Trophoblast cell (in vitro differentiated cells and primary cell): ENCODE measurements around the gene CACNB3.
"Not testable (repeated sequence)": the region's sequence is repeated elsewhere in the genome, so short reads cannot be mapped to it uniquely, and the experiment has no call there.

Experiments used
- DNase-seq, 2 donors: peaks; one replicate each; pipeline ENCODE4 v3.0.0-alpha.2; 2016
- H2AFZ ChIP-seq: 2 replicates; pipeline ENCODE4 v1.6.1; 2013; ENCODE audit warnings: low read length, moderate library complexity, mild to moderate bottlenecking; ENCODE audit not compliant: insufficient read depth, poor library complexity
- H2AK5ac ChIP-seq: 2 replicates; pipeline ENCODE4 v1.6.1; 2013; ENCODE audit warnings: mild to moderate bottlenecking, low read length
- H2BK120ac ChIP-seq: 2 replicates; pipeline ENCODE4 v1.6.1; 2013; ENCODE audit warnings: low read length, mild to moderate bottlenecking, moderate library complexity; ENCODE audit not compliant: insufficient read depth, poor library complexity
- H2BK12ac ChIP-seq: 2 replicates; pipeline ENCODE4 v1.6.1; 2013; ENCODE audit warnings: mild to moderate bottlenecking, low read length, moderate library complexity
- H2BK5ac ChIP-seq: 2 replicates; pipeline ENCODE4 v1.6.1; 2013; ENCODE audit warnings: low read length, low read depth, moderate library complexity, mild to moderate bottlenecking; ENCODE audit not compliant: poor library complexity
- H3K14ac ChIP-seq: 2 replicates; pipeline ENCODE4 v1.6.1; 2013; ENCODE audit warnings: mild to moderate bottlenecking, low read length
- H3K18ac ChIP-seq: 2 replicates; pipeline ENCODE4 v1.6.1; 2013; ENCODE audit warnings: mild to moderate bottlenecking, low read length
- H3K23ac ChIP-seq: 2 replicates; pipeline ENCODE4 v1.6.1; 2013; ENCODE audit warnings: low read length
- H3K27ac ChIP-seq: 2 replicates; pipeline ENCODE4 v1.5.1; 2013; ENCODE audit warnings: low read depth, mild to moderate bottlenecking, inconsistent platforms, low read length, moderate library complexity
- H3K27me3 ChIP-seq: 2 replicates; pipeline ENCODE4 v1.6.1; 2013; ENCODE audit warnings: inconsistent platforms, mild to moderate bottlenecking, low read length, moderate library complexity; ENCODE audit not compliant: insufficient read depth
- H3K36me3 ChIP-seq, 2 experiments: 1 replicate in 1 of 2; 2 replicates in 1 of 2; pipeline ENCODE4 v1.6.1; 2013; ENCODE audit warnings: low read length in 2 of 2, mild to moderate bottlenecking in 2 of 2, moderate library complexity in 1 of 2; ENCODE audit not compliant: insufficient read depth in 2 of 2, control insufficient read depth in 1 of 2
- H3K4ac ChIP-seq: 2 replicates; pipeline ENCODE4 v1.6.1; 2013; ENCODE audit warnings: low read depth, mild to moderate bottlenecking, low read length, moderate library complexity
- H3K4me1 ChIP-seq, 2 experiments: 1 replicate in 1 of 2; 2 replicates in 1 of 2; pipeline ENCODE4 v1.6.1; 2013; ENCODE audit warnings: low read length in 2 of 2, mild to moderate bottlenecking in 2 of 2, moderate library complexity in 1 of 2; ENCODE audit not compliant: insufficient read depth in 2 of 2, control insufficient read depth in 1 of 2
- H3K4me2 ChIP-seq: 2 replicates; pipeline ENCODE4 v1.6.1; 2013; ENCODE audit warnings: inconsistent platforms, mild to moderate bottlenecking, low read length, moderate library complexity
- H3K4me3 ChIP-seq: 2 replicates; pipeline ENCODE4 v1.5.1; 2013; ENCODE audit warnings: mild to moderate bottlenecking, low read depth, low read length, inconsistent platforms
- H3K79me1 ChIP-seq: one replicate; pipeline ENCODE4 v1.6.1; 2013; ENCODE audit warnings: low read length
- H3K79me2 ChIP-seq: 2 replicates; pipeline ENCODE4 v1.6.1; 2013; ENCODE audit warnings: low read length, mild to moderate bottlenecking; ENCODE audit not compliant: control insufficient read depth, insufficient read depth, poor library complexity
- H3K9ac ChIP-seq: 2 replicates; pipeline ENCODE4 v1.6.1; 2013; ENCODE audit warnings: mild to moderate bottlenecking, low read length
- H3K9me3 ChIP-seq: 2 replicates; pipeline ENCODE4 v1.6.1; 2013; ENCODE audit warnings: low read depth, mild to moderate bottlenecking, control low read depth, inconsistent platforms, low read length; ENCODE audit not compliant: insufficient read depth
- H4K12ac ChIP-seq: 2 replicates; pipeline ENCODE4 v1.6.1; 2013; ENCODE audit warnings: low read depth, mild to moderate bottlenecking, low read length, moderate library complexity
- H4K8ac ChIP-seq: 2 replicates; pipeline ENCODE4 v1.6.1; 2013; ENCODE audit warnings: low read depth, mild to moderate bottlenecking, low read length, moderate library complexity
- H4K91ac ChIP-seq: one replicate; pipeline ENCODE4 v1.6.1; 2013; ENCODE audit warnings: low read depth, mild to moderate bottlenecking, low read length, moderate library complexity
- WGBS: extraction: QIAGEN DNeasy Blood & Tissue Kit; methylation state at CpG from one replicate; pipeline ENCODE4 v1.1.7; 2013; ENCODE audit warnings: missing lambda C conversion rate; ENCODE audit not compliant: insufficient read length, insufficient coverage; ENCODE audit errors: extremely low coverage; 5-methylcytosine and 5-hydroxymethylcytosine counted together

The CACNB3 gene

DNA sequence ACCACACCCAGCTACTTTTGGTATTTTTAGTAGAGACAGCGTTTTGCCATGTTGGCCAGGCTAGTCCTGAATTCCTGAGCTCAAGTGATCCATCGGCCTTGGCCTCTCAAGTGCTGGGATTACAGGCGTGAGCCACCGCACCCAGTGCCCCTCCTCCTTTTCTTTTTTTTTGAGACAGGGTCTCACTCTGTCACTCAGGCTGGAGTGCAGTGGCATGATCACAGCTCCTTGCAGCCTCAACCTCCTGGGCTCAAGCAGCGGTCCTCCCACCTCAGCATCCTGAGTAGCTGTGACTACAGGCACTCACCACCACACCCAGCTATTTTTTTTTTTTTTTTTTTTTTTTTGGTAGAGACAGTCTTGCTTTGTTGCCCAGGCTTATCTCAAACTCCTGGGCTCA is 41.9 kb downstream of the CACNB3 start:
- not testable (repeated sequence) for H3K14ac ChIP-seq, H2AK5ac ChIP-seq, H2BK12ac ChIP-seq, H2BK5ac ChIP-seq, H4K12ac ChIP-seq, H3K4me1 ChIP-seq, H2BK120ac ChIP-seq, H3K9me3 ChIP-seq, H3K27me3 ChIP-seq, H2AFZ ChIP-seq, H3K9ac ChIP-seq, H3K36me3 ChIP-seq, H4K91ac ChIP-seq, DNase-seq, H3K79me2 ChIP-seq, H3K23ac ChIP-seq, H3K27ac ChIP-seq, H3K4me3 ChIP-seq, H3K79me1 ChIP-seq, H3K4ac ChIP-seq, H3K18ac ChIP-seq, H4K8ac ChIP-seq, H3K4me2 ChIP-seq
- no CpG with 5 or more reads among the region's 5 CpGs for WGBS

DNA sequence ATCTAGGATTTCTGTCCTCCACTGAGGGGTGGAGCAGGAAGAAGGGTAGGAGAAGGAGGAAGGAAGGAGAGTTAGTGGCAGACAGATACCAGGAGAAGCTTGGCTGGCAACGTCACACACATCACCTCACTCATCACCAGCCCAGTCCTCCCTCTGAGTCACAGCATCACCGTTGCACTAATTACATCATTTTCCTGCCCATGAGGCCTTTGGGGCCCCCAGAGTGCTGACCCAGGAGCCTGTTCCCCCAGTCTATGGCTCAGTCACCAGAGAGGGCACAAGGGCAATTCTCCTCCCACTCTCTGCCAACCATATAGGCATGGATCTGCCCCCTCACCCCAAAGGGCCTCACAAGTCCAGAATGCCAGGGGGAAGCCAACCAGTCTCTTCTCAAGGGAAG is 42.8 kb downstream of the CACNB3 start:
- Histone ChIP-seq H4K91ac (no peak overlapping the region), H3K4me3 (no peak overlapping the region), H3K14ac (no peak overlapping the region), H3K4me2 (no peak overlapping the region), H3K4me1 (peaks cover 7 to 13% of the 10 kb centered on the region in 2 experiments), H4K12ac (no peak overlapping the region), H2AK5ac (no peak overlapping the region), H3K9me3 (no peaks in the 10 kb centered on the region), H3K79me2 (no peaks in the 10 kb centered on the region), H3K9ac (no peak overlapping the region), H2BK120ac (no peak overlapping the region), H4K8ac (no peak overlapping the region), H3K23ac (no peak overlapping the region), H3K4ac (no peak overlapping the region), H3K79me1 (no peaks in the 10 kb centered on the region), H3K36me3 (peaks cover 2 to 6% of the 10 kb centered on the region in 2 experiments), H2BK5ac (no peak overlapping the region), H3K18ac (no peak overlapping the region), H3K27me3 (no peaks in the 10 kb centered on the region), H3K27ac (no peak overlapping the region), H2BK12ac (no peak overlapping the region), H2AFZ (no peak overlapping the region)
- DNase-seq, result no peak
- WGBS, result no CpG with 5 or more reads among the region's 2 CpGs

DNA sequence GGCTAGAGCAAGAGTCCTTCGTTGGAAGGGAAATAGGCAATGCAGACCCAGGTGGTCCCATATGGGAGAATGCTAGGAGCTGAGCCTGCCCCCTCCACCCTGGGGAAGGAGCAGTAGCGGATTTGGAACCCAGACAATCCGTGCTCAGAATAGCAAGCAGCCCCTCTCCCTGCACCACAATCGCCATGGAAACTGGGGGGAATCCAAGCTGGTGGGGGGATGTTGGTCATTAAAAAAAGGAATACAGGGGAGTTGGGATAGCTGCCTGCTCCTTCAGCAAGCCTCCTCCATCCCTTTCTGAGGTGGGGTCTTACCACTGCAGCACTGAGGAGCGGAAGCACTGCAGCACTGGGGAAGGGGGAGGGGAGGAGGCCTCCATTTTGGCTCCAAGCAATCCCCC is 44.5 kb downstream of the CACNB3 start:
- H3K79me2 ChIP-seq, result no peaks in the 10 kb centered on the region
- H3K9me3 ChIP-seq, result no peaks in the 10 kb centered on the region
- peaks cover 2 to 3% of the 10 kb centered on the region in 2 experiments for H3K36me3 ChIP-seq
- WGBS, result no CpG with 5 or more reads among the region's 5 CpGs
- no peak overlapping the region for H2BK12ac ChIP-seq
- H3K4me1 ChIP-seq, result peaks cover 7 to 13% of the 10 kb centered on the region in 2 experiments
- H3K14ac ChIP-seq, result no peak overlapping the region
- H3K4me3 ChIP-seq, result no peak overlapping the region
- H4K12ac ChIP-seq, result no peak overlapping the region
- H2AK5ac ChIP-seq, result no peak overlapping the region
- no peaks in the 10 kb centered on the region for H3K79me1 ChIP-seq
- no peak overlapping the region for H3K4ac ChIP-seq
- no peak overlapping the region for H2BK120ac ChIP-seq
- H3K4me2 ChIP-seq, result no peak overlapping the region
- H2AFZ ChIP-seq, result no peak overlapping the region
- H3K27ac ChIP-seq, result no peak overlapping the region
- DNase-seq, result no peak
- H4K91ac ChIP-seq, result no peak overlapping the region
- H4K8ac ChIP-seq, result no peak overlapping the region
- no peak overlapping the region for H2BK5ac ChIP-seq
- no peak overlapping the region for H3K9ac ChIP-seq
- no peak overlapping the region for H3K18ac ChIP-seq
- no peak overlapping the region for H3K23ac ChIP-seq
- H3K27me3 ChIP-seq, result no peaks in the 10 kb centered on the region

DNA sequence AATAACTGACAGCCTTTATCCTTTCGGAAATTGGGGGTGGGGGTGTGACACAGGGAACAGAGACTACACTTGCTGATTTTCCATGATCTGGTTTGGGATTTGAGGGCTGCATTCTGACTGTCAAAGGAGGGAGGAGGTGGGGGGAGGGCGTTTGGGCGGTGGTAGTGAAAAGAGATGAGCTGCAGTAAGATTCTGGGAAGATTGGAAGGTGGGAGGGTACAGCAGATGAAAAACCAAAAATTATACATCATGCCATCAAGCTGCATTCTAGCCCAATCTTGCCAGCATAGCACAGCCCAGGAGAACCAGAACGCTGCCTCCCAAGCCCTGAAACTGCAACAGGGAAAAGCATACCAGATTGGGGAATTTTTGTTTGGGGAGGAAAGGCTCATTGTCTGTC is 45.0 kb downstream of the CACNB3 start:
- Histone ChIP-seq H3K4me2 (no peak overlapping the region), H4K8ac (no peak overlapping the region), H3K27me3 (no peaks in the 10 kb centered on the region), H4K12ac (no peak overlapping the region), H3K9ac (no peak overlapping the region), H3K4me3 (no peak overlapping the region), H2AK5ac (no peak overlapping the region), H3K79me2 (no peaks in the 10 kb centered on the region), H2BK120ac (no peak overlapping the region), H2BK12ac (no peak overlapping the region), H3K9me3 (no peaks in the 10 kb centered on the region), H3K36me3 (peaks cover 2 to 3% of the 10 kb centered on the region in 2 experiments), H3K23ac (no peak overlapping the region), H3K79me1 (no peaks in the 10 kb centered on the region), H3K4me1 (peaks cover 7 to 13% of the 10 kb centered on the region in 2 experiments), H2AFZ (no peak overlapping the region), H3K14ac (no peak overlapping the region), H3K18ac (no peak overlapping the region), H2BK5ac (no peak overlapping the region), H3K27ac (no peak overlapping the region), H3K4ac (no peak overlapping the region), H4K91ac (no peak overlapping the region)
- WGBS, result no CpG with 5 or more reads among the region's 4 CpGs
- DNase-seq, result no peak
